CD14-positive monocyte (primary cell): Measurements from ENCODE around the gene CDH12. TPM values are rescaled to one million over a fixed set of nuclear protein-coding genes. Genes with fewer than 3 reads are reported as not detected.

Experiments
- DNase-seq, 3 donors: peaks; one replicate each; pipeline ENCODE4 v3.0.0-alpha.2; 2011 to 2022
- H2AFZ ChIP-seq: 2 replicates; pipeline ENCODE4 v1.6.0; 2012; ENCODE audit warnings: mild to moderate bottlenecking, low read depth, low read length, inconsistent platforms; ENCODE audit not compliant: insufficient read depth, poor library complexity, severe bottlenecking
- H3K27ac ChIP-seq, 2 donors: 1 replicate in 1 of 2; 2 replicates in 1 of 2; pipeline ENCODE4 v1.5.1; 2012 to 2013; ENCODE audit warnings: low read length in 2 of 2, control low read depth in 1 of 2, inconsistent platforms in 1 of 2, low read depth in 1 of 2, mild to moderate bottlenecking in 1 of 2
- H3K27me3 ChIP-seq, 2 donors: one replicate each; pipeline versions ENCODE4 v1.6.0 to v1.6.1; 2011 to 2013; ENCODE audit warnings: low read length in 2 of 2; ENCODE audit not compliant: control insufficient read depth in 2 of 2, insufficient read depth in 2 of 2
- H3K36me3 ChIP-seq, 2 donors: replicated peaks in 1 of 2; 1 replicate in 1 of 2; 2 replicates in 1 of 2; pipeline versions ENCODE4 v1.5.1 to v1.6.1; 2012 to 2013; ENCODE audit warnings: low read length in 2 of 2, control low read depth in 1 of 2, inconsistent platforms in 1 of 2, mild to moderate bottlenecking in 1 of 2; ENCODE audit not compliant: insufficient read depth in 2 of 2, control insufficient read depth in 1 of 2
- H3K4me1 ChIP-seq, 2 donors: 1 replicate in 1 of 2; 2 replicates in 1 of 2; pipeline versions ENCODE4 v1.5.1 to v1.6.1; 2012 to 2013; ENCODE audit warnings: low read length in 2 of 2, control low read depth in 1 of 2, inconsistent platforms in 1 of 2, mild to moderate bottlenecking in 1 of 2, moderate library complexity in 1 of 2; ENCODE audit not compliant: insufficient read depth in 2 of 2, control insufficient read depth in 1 of 2
- H3K4me2 ChIP-seq: replicated peaks from 2 replicates; pipeline ENCODE3; 2012; ENCODE audit warnings: low read length, moderate library complexity, mild to moderate bottlenecking; ENCODE audit not compliant: poor library complexity, severe bottlenecking; ENCODE audit errors: extremely low read depth
- H3K4me3 ChIP-seq, 3 experiments: fragments of 200-600 bp in 1 of 3; sonication (generic) in 1 of 3; replicated peaks in 1 of 3; 1 replicate in 2 of 3; 2 replicates in 1 of 3; pipeline ENCODE4 v1.5.1; 2011 to 2013; ENCODE audit warnings: low read length in 3 of 3, mild to moderate bottlenecking in 3 of 3, control low read depth in 2 of 3, low read depth in 2 of 3, inconsistent platforms in 1 of 3, moderate library complexity in 1 of 3
- H3K79me2 ChIP-seq: 2 replicates; pipeline ENCODE4 v1.6.0; 2012; ENCODE audit warnings: mild to moderate bottlenecking, control low read depth, inconsistent platforms, low read length, moderate library complexity; ENCODE audit not compliant: insufficient read depth
- H3K9ac ChIP-seq: 2 replicates; pipeline ENCODE4 v1.6.0; 2017; ENCODE audit warnings: low read length, mild to moderate bottlenecking; ENCODE audit not compliant: insufficient read depth, poor library complexity, severe bottlenecking
- H3K9me3 ChIP-seq, 2 donors: replicated peaks in 1 of 2; 1 replicate in 1 of 2; 2 replicates in 1 of 2; pipeline versions ENCODE4 v1.5.1 to v1.6.1; 2012 to 2013; ENCODE audit warnings: low read length in 2 of 2, control low read depth in 1 of 2; ENCODE audit not compliant: control insufficient read depth in 1 of 2, insufficient read depth in 1 of 2
- H4K20me1 ChIP-seq: 2 replicates; pipeline ENCODE4 v1.6.0; 2012; ENCODE audit warnings: mild to moderate bottlenecking, low read length, control low read depth, moderate library complexity; ENCODE audit not compliant: insufficient read depth
- H3K27ac Mint-ChIP-seq, 7 donors: one replicate each; pipeline ENCODE4 v1.8.0; 2020; ENCODE audit warnings: mild to moderate bottlenecking in 7 of 7, mixed read lengths in 7 of 7, moderate library complexity in 6 of 7, inconsistent platforms in 2 of 7
- H3K27me3 Mint-ChIP-seq, 3 donors: one replicate each; pipeline ENCODE4 v1.8.0; 2021 to 2022; ENCODE audit warnings: low read depth in 3 of 3, mild to moderate bottlenecking in 3 of 3, mixed read lengths in 3 of 3, moderate library complexity in 3 of 3, inconsistent platforms in 1 of 3
- H3K36me3 Mint-ChIP-seq, 2 donors: one replicate each; pipeline ENCODE4 v1.8.0; 2020; ENCODE audit warnings: mixed read lengths in 2 of 2, inconsistent platforms in 1 of 2, mild to moderate bottlenecking in 1 of 2
- H3K4me1 Mint-ChIP-seq: one replicate; pipeline ENCODE4 v1.8.0; 2020; ENCODE audit warnings: mild to moderate bottlenecking, mixed read lengths
- H3K4me3 Mint-ChIP-seq, 2 donors: one replicate each; pipeline ENCODE4 v1.8.0; 2020; ENCODE audit warnings: mild to moderate bottlenecking in 2 of 2, mixed read lengths in 2 of 2, moderate library complexity in 1 of 2
- H3K9me3 Mint-ChIP-seq, 7 donors: one replicate each; pipeline ENCODE4 v1.8.0; 2020 to 2022; ENCODE audit warnings: mixed read lengths in 7 of 7, mild to moderate bottlenecking in 6 of 7, moderate library complexity in 6 of 7, inconsistent platforms in 2 of 7
- CTCF ChIP-seq: fragments of 200-600 bp; IDR thresholded peaks from one replicate; pipeline ENCODE4 v1.8.0; 2022; ENCODE audit warnings: antibody characterized with exemption, mild to moderate bottlenecking
- WGBS: methylation state at CpG from one replicate; pipeline ENCODE4 v1.1.5; 2013; ENCODE audit warnings: missing lambda C conversion rate; ENCODE audit not compliant: insufficient coverage; 5-methylcytosine and 5-hydroxymethylcytosine counted together
- intact Hi-C, 2 donors: fragments of 100-400 bp; cut with micrococcal nuclease; formaldehyde crosslinking; loops; one replicate each; pipeline versions ENCODE4 v1.15.0 to v1.15.1; 2023
- polyA plus RNA-seq, 3 donors: library from polyadenylated mRNA; depleted of rRNA in 1 of 3; unstranded in 2 of 3; stranded (reverse) in 1 of 3; fragments of 300-500 nt in 2 of 3; fragments of >200 nt in 1 of 3; fragmentation: Illumina TruSeq in 2 of 3; gene quantifications; 1 replicate in 2 of 3; 2 replicates in 1 of 3; pipeline ENCODE4 v1.2.3, GENCODE V29; 2012 to 2021

CDH12 gene
- polyA plus RNA-seq, 3 donors: not detected

- no peaks in the 10 kb centered on the region for H3K36me3 ChIP-seq
- H3K9ac ChIP-seq: no peak overlapping the region
- TF ChIP-seq CTCF: no peak
- Mint-ChIP-seq H3K27me3 (peaks cover 0 to 2% (median 0%) of the 10 kb centered on the region in 3 donors), H3K4me1 (no peaks in the 10 kb centered on the region), H3K4me3 (no peak overlapping the region), H3K36me3 (no peaks in the 10 kb centered on the region), H3K9me3 (peaks cover 0 to 4% (median 0%) of the 10 kb centered on the region in 7 donors), H3K27ac (no peak overlapping the region)
- no peak for DNase-seq
- H3K9me3 ChIP-seq: no peaks in the 10 kb centered on the region
- intact Hi-C loops: no loop called here
- no peak overlapping the region for H3K4me2 ChIP-seq
- no peak overlapping the region for H3K27ac ChIP-seq
- no peaks in the 10 kb centered on the region for H3K4me1 ChIP-seq
- no peak overlapping the region for H3K4me3 ChIP-seq
- no peaks in the 10 kb centered on the region for H3K27me3 ChIP-seq
- no peaks in the 10 kb centered on the region for H3K79me2 ChIP-seq
- H2AFZ ChIP-seq: no peak overlapping the region
- H4K20me1 ChIP-seq: no peaks in the 10 kb centered on the region
These were observed 338.9 kb downstream of the CDH12 start for GRCh38 chr5:22514231-22514630.

- no peaks in the 10 kb centered on the region for H3K4me1 Mint-ChIP-seq
- no peak overlapping the region for H3K4me2 ChIP-seq
- no peak overlapping the region for H3K27ac ChIP-seq
- no peak overlapping the region for H3K27ac Mint-ChIP-seq
- no peak overlapping the region for H3K4me3 Mint-ChIP-seq
- no peaks in the 10 kb centered on the region for H3K27me3 Mint-ChIP-seq
- H3K36me3 Mint-ChIP-seq: no peaks in the 10 kb centered on the region
- 0% methylated on average over 1 of the region's 3 CpGs for WGBS
- H3K9me3 Mint-ChIP-seq: peaks cover 0 to 3% (median 0%) of the 10 kb centered on the region in 7 donors
- H3K4me3 ChIP-seq: no peak overlapping the region
- H4K20me1 ChIP-seq: no peaks in the 10 kb centered on the region
- no peaks in the 10 kb centered on the region for H3K36me3 ChIP-seq
- H3K4me1 ChIP-seq: no peaks in the 10 kb centered on the region
- no peaks in the 10 kb centered on the region for H3K79me2 ChIP-seq
- no peaks in the 10 kb centered on the region for H3K27me3 ChIP-seq
- intact Hi-C loops: no loop called here
- no peak overlapping the region for H2AFZ ChIP-seq
- no peaks in the 10 kb centered on the region for H3K9me3 ChIP-seq
- TF ChIP-seq CTCF: no peak
- no peak for DNase-seq
- no peak overlapping the region for H3K9ac ChIP-seq
These were observed 347.3 kb downstream of the CDH12 start for GRCh38 chr5:22505891-22506290.
